CD4-positive, alpha-beta T cell (primary cell): ENCODE measurements around the gene VWF. TPM values are rescaled to one million over a fixed set of nuclear protein-coding genes. Genes with fewer than 3 reads are reported as not detected.
"Not testable (repeated sequence)": the region's sequence is repeated elsewhere in the genome, so short reads cannot be mapped to it uniquely, and the experiment has no call there.

Source experiments
- ATAC-seq: fragments of 200-7000 bp; cut with Tn5 transposase; one replicate; pipeline ENCODE4 v1.10.0; 2022; ENCODE audit warnings: mild to moderate bottlenecking; ENCODE audit not compliant: poor library complexity
- CTCF ChIA-PET: fragments of 350-600 bp; sonication (Branson Sonifier 250); formaldehyde crosslinking; loops from one replicate; lab custom pipeline; 2021; ENCODE audit warnings: antibody characterized with exemption, inconsistent platforms; lab: Charles Lee
- POLR2A ChIA-PET: fragments of 350-600 bp; sonication (Branson Sonifier 250); formaldehyde crosslinking; loops from one replicate; lab custom pipeline; 2021; ENCODE audit warnings: antibody characterized with exemption, inconsistent platforms; lab: Charles Lee
- DNase-seq, 14 experiments: peaks; one replicate each; pipeline ENCODE4 v3.0.0-alpha.2; 2013 to 2020; ENCODE audit warnings: mixed read lengths in 2 of 14
- H3K27ac ChIP-seq, 2 donors: one replicate each; pipeline versions ENCODE4 v1.5.1 to v1.7.0; 2013; ENCODE audit warnings: low read length in 2 of 2, low read depth in 1 of 2, mild to moderate bottlenecking in 1 of 2
- H3K27me3 ChIP-seq, 2 experiments: 1 replicate in 1 of 2; 2 replicates in 1 of 2; pipeline versions ENCODE4 v1.6.1 to v1.7.0; 2013; ENCODE audit warnings: low read length in 2 of 2, control low read depth in 1 of 2, mild to moderate bottlenecking in 1 of 2, moderate library complexity in 1 of 2; ENCODE audit not compliant: insufficient read depth in 2 of 2, control insufficient read depth in 1 of 2
- H3K36me3 ChIP-seq: one replicate; pipeline ENCODE4 v1.6.1; 2013; ENCODE audit warnings: low read length, control low read depth; ENCODE audit not compliant: insufficient read depth
- H3K4me1 ChIP-seq: one replicate; pipeline ENCODE4 v1.6.1; 2013; ENCODE audit warnings: low read length, control low read depth; ENCODE audit not compliant: insufficient read depth
- H3K4me3 ChIP-seq: one replicate; pipeline ENCODE4 v1.5.1; 2013; ENCODE audit warnings: mild to moderate bottlenecking, low read length, moderate library complexity
- H3K9me3 ChIP-seq, 2 experiments: 1 replicate in 1 of 2; 2 replicates in 1 of 2; pipeline versions ENCODE4 v1.6.1 to v1.7.0; 2013; ENCODE audit warnings: low read length in 2 of 2, mild to moderate bottlenecking in 2 of 2, control low read depth in 1 of 2, moderate library complexity in 1 of 2; ENCODE audit not compliant: control insufficient read depth in 1 of 2, insufficient read depth in 1 of 2
- H3K27ac Mint-ChIP-seq: one replicate; pipeline ENCODE4 v1.8.0; 2020; ENCODE audit warnings: mixed read lengths
- H3K27me3 Mint-ChIP-seq: one replicate; pipeline ENCODE4 v1.8.0; 2021; ENCODE audit warnings: mixed read lengths
- H3K36me3 Mint-ChIP-seq: one replicate; pipeline ENCODE4 v1.8.0; 2021; ENCODE audit warnings: low read depth, mixed read lengths
- H3K4me1 Mint-ChIP-seq: one replicate; pipeline ENCODE4 v1.8.0; 2021; ENCODE audit warnings: low read depth, mixed read lengths
- H3K4me3 Mint-ChIP-seq: one replicate; pipeline ENCODE4 v1.8.0; 2020; ENCODE audit warnings: mild to moderate bottlenecking, mixed read lengths
- H3K9me3 Mint-ChIP-seq: one replicate; pipeline ENCODE4 v1.8.0; 2020; ENCODE audit warnings: mixed read lengths
- CTCF ChIP-seq: fragments of 200-600 bp; IDR thresholded peaks from one replicate; pipeline ENCODE4 v1.8.0; 2022; ENCODE audit warnings: antibody characterized with exemption, mild to moderate bottlenecking
- intact Hi-C, 2 experiments: fragments of 100-400 bp; cut with DNase I in 1 of 2; cut with micrococcal nuclease in 1 of 2; formaldehyde crosslinking; loops; one replicate each; pipeline versions ENCODE4 v1.15.1 to v1.9.0; 2023 to 2025; cut with DNase I, micrococcal nuclease
- total RNA-seq, 174 experiments: library from RNA in 2 of 174; stranded (reverse) in 2 of 174; gene quantifications; one replicate each; pipeline ENCODE4 v1.2.3 and lab custom pipeline; 2021 to 2026

VWF gene
- total RNA-seq, 2 experiments from 2014 or later, result 0.20 TPM; not detected in 1

- no peaks in the 10 kb centered on the region for H3K36me3 ChIP-seq
- Mint-ChIP-seq H3K36me3 (no peaks in the 10 kb centered on the region), H3K27ac (peak overlapping the region; percentile 68), H3K9me3 (peaks cover 2% of the 10 kb centered on the region), H3K27me3 (no peaks in the 10 kb centered on the region), H3K4me1 (peaks cover 54% of the 10 kb centered on the region), H3K4me3 (no peak overlapping the region)
- H3K4me1 ChIP-seq, result peaks cover 55% of the 10 kb centered on the region
- ChIA-PET POLR2A (interaction anchor here (0.8 kb wide), 1 partner anchor 25 kb away, joined by 3 read pairs; no protein-coding TSS in a partner anchor), CTCF (interaction anchor here (0.6 kb wide), 2 partner anchors 12 to 38 kb away, joined by 4 read pairs; no protein-coding TSS in a partner anchor)
- H3K27me3 ChIP-seq, result no peaks in the 10 kb centered on the region
- no peaks in the 10 kb centered on the region for H3K9me3 ChIP-seq
- intact Hi-C loops, result no loop called here
- TF ChIP-seq CTCF, result no peak
- H3K27ac ChIP-seq, result no peak overlapping the region
- DNase-seq (no peak), ATAC-seq (no peak)
- no peak overlapping the region for H3K4me3 ChIP-seq
Measured at GRCh38 chr12:6143303-6143675, 18.8 kb upstream of the VWF start.

GRCh38 chr12:6142368-6143302, 18.2 kb upstream of the VWF start:
- H3K27me3 Mint-ChIP-seq, H3K9me3 ChIP-seq, H3K4me3 Mint-ChIP-seq, H3K9me3 Mint-ChIP-seq, H3K27me3 ChIP-seq, H3K4me3 ChIP-seq, H3K36me3 ChIP-seq, DNase-seq, H3K27ac ChIP-seq, ATAC-seq, H3K36me3 Mint-ChIP-seq, intact Hi-C loops: not testable (repeated sequence)
- peaks cover 48% of the 10 kb centered on the region for H3K4me1 Mint-ChIP-seq
- peaks cover 55% of the 10 kb centered on the region for H3K4me1 ChIP-seq
- POLR2A ChIA-PET, result interaction anchor here (0.8 kb wide), 1 partner anchor 26 kb away, joined by 3 read pairs; no protein-coding TSS in a partner anchor
- CTCF ChIA-PET, result interaction anchor here (1.7 kb wide), 1 partner anchor 11 kb away, joined by 4 read pairs; no protein-coding TSS in a partner anchor
- peak overlapping the region; percentile 68 for H3K27ac Mint-ChIP-seq

- H3K4me3 ChIP-seq, H3K27me3 ChIP-seq, H3K36me3 ChIP-seq, H3K27me3 Mint-ChIP-seq, H3K9me3 ChIP-seq, H3K9me3 Mint-ChIP-seq, H3K36me3 Mint-ChIP-seq, ATAC-seq: not testable (repeated sequence)
- Histone ChIP-seq H3K4me1 (peaks cover 55% of the 10 kb centered on the region), H3K27ac (peak overlapping the region; percentile 54 to 66)
- H3K4me1 Mint-ChIP-seq, result peaks cover 47% of the 10 kb centered on the region
- POLR2A ChIA-PET, result interaction anchor here (0.8 to 2.1 kb wide), 12 partner anchors 9 to 1611 kb away, joined by 3 to 8 read pairs (median 4); partner anchors contain the start of gene VWF
- CTCF ChIA-PET, result interaction anchor here (1.2 to 1.7 kb wide), 2 partner anchors 10 kb away, joined by 4 read pairs; no protein-coding TSS in a partner anchor
- DNase-seq, result peak in 1 of 14 experiments; percentile 9
- intact Hi-C loops, result loop anchor here in 1 of 2 experiments (1.0 kb wide), 1 partner anchor 26 kb away; no protein-coding TSS in a partner anchor
- H3K4me3 Mint-ChIP-seq, result peak overlapping the region; percentile 82
- peak overlapping the region; percentile 94 for H3K27ac Mint-ChIP-seq
Measured at GRCh38 chr12:6141731-6142367, 17.4 kb upstream of the VWF start.
